MM.1S (cell line): ENCODE measurements around the gene PDGFD.

Experiments
- DNase-seq: peaks from one replicate; pipeline ENCODE4 v3.0.0-alpha.2; 2015
- H2AFZ ChIP-seq: fragments of 300-600 bp; sonication (generic); 2 replicates; pipeline ENCODE4 v1.6.0; 2016; ENCODE audit warnings: antibody characterized with exemption, low read length
- H3F3A ChIP-seq: fragments of 300-600 bp; sonication (generic); 2 replicates; pipeline ENCODE4 v1.6.1; 2016; ENCODE audit warnings: mild to moderate bottlenecking, antibody characterized with exemption, low read length, moderate library complexity, mixed read lengths; ENCODE audit not compliant: insufficient read depth
- H3K27ac ChIP-seq: fragments of 300-600 bp; sonication (generic); 2 replicates; pipeline ENCODE4 v1.5.1; 2016; ENCODE audit warnings: mild to moderate bottlenecking, low read length
- H3K27me3 ChIP-seq: fragments of 300-600 bp; sonication (generic); replicated peaks from 2 replicates; pipeline ENCODE4 v1.6.0; 2016; ENCODE audit warnings: low read length; ENCODE audit not compliant: insufficient read depth
- H3K36me3 ChIP-seq: fragments of 300-600 bp; sonication (generic); replicated peaks from 2 replicates; pipeline ENCODE4 v1.6.1; 2016; ENCODE audit warnings: mild to moderate bottlenecking, low read length, mixed read lengths; ENCODE audit not compliant: insufficient read depth
- H3K4me1 ChIP-seq: fragments of 300-600 bp; sonication (generic); 2 replicates; pipeline ENCODE4 v1.6.1; 2016; ENCODE audit warnings: low read length, mixed read lengths
- H3K4me2 ChIP-seq: fragments of 300-600 bp; sonication (generic); 2 replicates; pipeline ENCODE4 v1.6.0; 2016; ENCODE audit warnings: low read depth, low read length
- H3K4me3 ChIP-seq: fragments of 300-600 bp; sonication (generic); 2 replicates; pipeline ENCODE4 v1.5.1; 2016; ENCODE audit warnings: low read length, mixed read lengths
- H3K79me2 ChIP-seq: fragments of 300-600 bp; sonication (generic); 2 replicates; pipeline ENCODE4 v1.6.1; 2016; ENCODE audit warnings: mixed run types, low read length, mixed read lengths
- H3K9ac ChIP-seq: fragments of 300-600 bp; sonication (generic); 2 replicates; pipeline ENCODE4 v1.6.1; 2016; ENCODE audit warnings: low read length, mixed read lengths
- H3K9me2 ChIP-seq: fragments of 300-600 bp; sonication (generic); replicated peaks from 2 replicates; pipeline ENCODE4 v1.6.1; 2016; ENCODE audit warnings: mild to moderate bottlenecking, low read length, mixed read lengths; ENCODE audit not compliant: insufficient read depth
- H3K9me3 ChIP-seq: fragments of 300-600 bp; sonication (generic); replicated peaks from 2 replicates; pipeline ENCODE4 v1.6.1; 2016; ENCODE audit warnings: mild to moderate bottlenecking, low read length, mixed read lengths; ENCODE audit not compliant: insufficient read depth
- H4K20me1 ChIP-seq: fragments of 300-600 bp; sonication (generic); 2 replicates; pipeline ENCODE4 v1.6.1; 2016; ENCODE audit warnings: mild to moderate bottlenecking, low read length, moderate library complexity, mixed read lengths; ENCODE audit not compliant: insufficient read depth
- CTCF ChIP-seq: fragments of 300-600 bp; sonication (generic); IDR thresholded peaks from 2 replicates; pipeline ENCODE4 v1.5.1; 2016; ENCODE audit warnings: antibody characterized with exemption, low read length, mixed read lengths
- EZH2 ChIP-seq: fragments of 300-600 bp; sonication (generic); optimal IDR thresholded peaks from 2 replicates; pipeline ENCODE3; 2017; ENCODE audit warnings: low read depth, mild to moderate bottlenecking, antibody characterized with exemption, low read length, mixed read lengths
- EZH2phosphoT487 ChIP-seq: fragments of 300-600 bp; sonication (generic); IDR thresholded peaks from 2 replicates; pipeline ENCODE4 v1.6.1; 2018; ENCODE audit warnings: antibody characterized with exemption, low read length

Gene PDGFD

GRCh38 chr11:103947546-103947919 lies 216.4 kb downstream of the PDGFD start:
- Histone ChIP-seq H3F3A (no peaks in the 10 kb centered on the region), H3K9me3 (no peaks in the 10 kb centered on the region), H3K9ac (no peak overlapping the region), H4K20me1 (no peaks in the 10 kb centered on the region), H3K9me2 (no peaks in the 10 kb centered on the region), H3K27ac (no peak overlapping the region), H3K4me1 (no peaks in the 10 kb centered on the region), H3K4me3 (no peak overlapping the region), H3K79me2 (no peaks in the 10 kb centered on the region), H3K4me2 (no peak overlapping the region), H3K36me3 (no peaks in the 10 kb centered on the region), H2AFZ (no peak overlapping the region), H3K27me3 (no peaks in the 10 kb centered on the region)
- no peak for TF ChIP-seq CTCF
- no peak for TF ChIP-seq EZH2phosphoT487
- no peak for TF ChIP-seq EZH2
- no peak for DNase-seq

- H3K4me2 ChIP-seq = no peak overlapping the region
- no peaks in the 10 kb centered on the region for H3F3A ChIP-seq
- no peak overlapping the region for H3K9ac ChIP-seq
- H4K20me1 ChIP-seq = no peaks in the 10 kb centered on the region
- H3K79me2 ChIP-seq = no peaks in the 10 kb centered on the region
- H3K27ac ChIP-seq = no peak overlapping the region
- no peaks in the 10 kb centered on the region for H3K27me3 ChIP-seq
- no peaks in the 10 kb centered on the region for H3K9me2 ChIP-seq
- TF ChIP-seq EZH2phosphoT487 = no peak
- no peaks in the 10 kb centered on the region for H3K36me3 ChIP-seq
- no peaks in the 10 kb centered on the region for H3K9me3 ChIP-seq
- no peak for DNase-seq
- H3K4me1 ChIP-seq = no peaks in the 10 kb centered on the region
- H2AFZ ChIP-seq = no peak overlapping the region
- no peak overlapping the region for H3K4me3 ChIP-seq
Measured at GRCh38 chr11:103946793-103947545, 217.0 kb downstream of the PDGFD start.

- no peak for DNase-seq
- TF ChIP-seq CTCF = no peak
- TF ChIP-seq EZH2phosphoT487 = no peak
- TF ChIP-seq EZH2 = no peak
- Histone ChIP-seq H3K4me2 (no peak overlapping the region), H3K9ac (no peak overlapping the region), H3K9me2 (no peaks in the 10 kb centered on the region), H3K4me3 (no peak overlapping the region), H3K79me2 (no peaks in the 10 kb centered on the region), H2AFZ (no peak overlapping the region), H3K36me3 (no peaks in the 10 kb centered on the region), H3K27ac (no peak overlapping the region), H3K4me1 (peaks cover 13% of the 10 kb centered on the region), H3K27me3 (no peaks in the 10 kb centered on the region), H3K9me3 (no peaks in the 10 kb centered on the region), H4K20me1 (no peaks in the 10 kb centered on the region), H3F3A (no peaks in the 10 kb centered on the region)
Measured at GRCh38 chr11:103944251-103944940, 219.6 kb downstream of the PDGFD start.

- Histone ChIP-seq H3K9me3 (no peaks in the 10 kb centered on the region), H3K9ac (no peak overlapping the region), H3K27me3 (no peaks in the 10 kb centered on the region), H3F3A (no peaks in the 10 kb centered on the region), H3K4me3 (no peak overlapping the region), H4K20me1 (no peaks in the 10 kb centered on the region), H3K9me2 (no peaks in the 10 kb centered on the region), H3K27ac (no peak overlapping the region), H3K4me1 (peaks cover 14% of the 10 kb centered on the region), H3K36me3 (no peaks in the 10 kb centered on the region), H2AFZ (no peak overlapping the region), H3K79me2 (no peaks in the 10 kb centered on the region), H3K4me2 (no peak overlapping the region)
- TF ChIP-seq CTCF = no peak
- no peak for TF ChIP-seq EZH2
- no peak for TF ChIP-seq EZH2phosphoT487
- no peak for DNase-seq
Measured at GRCh38 chr11:103942646-103943045, 221.3 kb downstream of the PDGFD start.
